AG09319 (cell line): ENCODE results near the gene MESD.
"Not testable (repeated sequence)": the region's sequence is repeated elsewhere in the genome, so short reads cannot be mapped to it uniquely, and the experiment has no call there.

Experiments
- DNase-seq: peaks from one replicate; pipeline ENCODE4 v3.0.0-alpha.2; 2010; ENCODE audit warnings: low read depth; ENCODE audit errors: extremely low read depth
- CTCF ChIP-seq: IDR thresholded peaks from 2 replicates; pipeline ENCODE4 v1.5.1; 2011; ENCODE audit warnings: low read depth, mild to moderate bottlenecking, inconsistent platforms, low read length, moderate library complexity

The MESD gene

GRCh38 chr15:80970658-80971057 lies 19.0 kb downstream of the MESD start:
- no peak for TF ChIP-seq CTCF
- no peak for DNase-seq

- no peak for DNase-seq
- peak; percentile 67 for TF ChIP-seq CTCF
Observed at GRCh38 chr15:80970018-80970657, 19.5 kb downstream of the MESD start.

GRCh38 chr15:80969316-80969715 lies 20.3 kb downstream of the MESD start:
- no peak for DNase-seq
- TF ChIP-seq CTCF, result no peak

- TF ChIP-seq CTCF, result no peak
- DNase-seq, result no peak
Observed at GRCh38 chr15:80967991-80968510, 21.6 kb downstream of the MESD start.

- DNase-seq, result no peak
- TF ChIP-seq CTCF, result no peak
Observed at GRCh38 chr15:80967451-80967850, 22.2 kb downstream of the MESD start.

GRCh38 chr15:80966431-80967197 lies 23.0 kb downstream of the MESD start:
- DNase-seq, result no peak

GRCh38 chr15:80965454-80965853 lies 24.2 kb downstream of the MESD start:
- DNase-seq, result not testable (repeated sequence)

More at GRCh38 chr15:80966431-80967197, 23.0 kb downstream of the MESD start:
- TF ChIP-seq CTCF, result no peak
